DOHH2 (cell line): ENCODE data around the gene AFMID.

Experiments
- H3F3A ChIP-seq: fragments of 200-600 bp; sonication (generic), shearing (Covaris generic); 2 replicates; pipeline ENCODE4 v1.6.0; 2016; ENCODE audit warnings: antibody characterized with exemption, mild to moderate bottlenecking; ENCODE audit not compliant: control insufficient read depth, insufficient read depth
- H3K27ac ChIP-seq: fragments of 200-600 bp; sonication (generic); 2 replicates; pipeline ENCODE4 v1.5.1; 2014; ENCODE audit warnings: low read depth, mild to moderate bottlenecking, low read length, moderate library complexity
- H3K27me3 ChIP-seq: fragments of 200-600 bp; sonication (generic); 2 replicates; pipeline ENCODE4 v1.6.1; 2014; ENCODE audit warnings: mild to moderate bottlenecking, low read length, mixed read lengths; ENCODE audit not compliant: control insufficient read depth
- H3K36me3 ChIP-seq: fragments of 200-600 bp; sonication (generic); 2 replicates; pipeline ENCODE4 v1.6.1; 2014; ENCODE audit warnings: mild to moderate bottlenecking, low read length, moderate library complexity, mixed read lengths; ENCODE audit not compliant: control insufficient read depth
- H3K4me1 ChIP-seq: fragments of 200-600 bp; sonication (generic); 2 replicates; pipeline ENCODE4 v1.6.1; 2014; ENCODE audit warnings: mild to moderate bottlenecking, low read length, mixed read lengths; ENCODE audit not compliant: control insufficient read depth
- H3K4me2 ChIP-seq: fragments of 200-600 bp; sonication (generic); 2 replicates; pipeline ENCODE4 v1.6.0; 2014; ENCODE audit warnings: mild to moderate bottlenecking, low read length, moderate library complexity
- H3K4me3 ChIP-seq: fragments of 200-600 bp; sonication (generic); 2 replicates; pipeline ENCODE4 v1.5.1; 2014; ENCODE audit warnings: mild to moderate bottlenecking, low read length, mixed read lengths
- H3K79me2 ChIP-seq: fragments of 200-600 bp; sonication (generic); 2 replicates; pipeline ENCODE4 v1.6.1; 2014; ENCODE audit warnings: mild to moderate bottlenecking, low read length, mixed read lengths; ENCODE audit not compliant: control insufficient read depth
- H3K9me2 ChIP-seq: fragments of 200-600 bp; sonication (generic); replicated peaks from 2 replicates; pipeline ENCODE4 v1.6.1; 2014; ENCODE audit warnings: mild to moderate bottlenecking, low read length, mixed read lengths; ENCODE audit not compliant: control insufficient read depth
- H3K9me3 ChIP-seq: fragments of 200-600 bp; sonication (generic); 2 replicates; pipeline ENCODE4 v1.6.1; 2014; ENCODE audit warnings: antibody characterized with exemption, low read length, mixed read lengths; ENCODE audit not compliant: control insufficient read depth, insufficient read depth
- H4K20me1 ChIP-seq: fragments of 200-600 bp; sonication (generic); 2 replicates; pipeline ENCODE4 v1.6.0; 2014; ENCODE audit warnings: low read depth, mild to moderate bottlenecking, antibody characterized with exemption, low read length, moderate library complexity; ENCODE audit not compliant: control insufficient read depth, insufficient read depth
- EZH2phosphoT487 ChIP-seq: fragments of 200-600 bp; sonication (generic); IDR thresholded peaks from 2 replicates; pipeline ENCODE4 v1.6.1; 2017; ENCODE audit warnings: borderline replicate concordance, mild to moderate bottlenecking, antibody characterized with exemption, low read length, moderate library complexity, mixed read lengths
- TF ChIP-seq, protein P1 (sequence below): fragments of 200-600 bp; sonication (generic); IDR thresholded peaks from one replicate; pipeline ENCODE4 v1.5.1; 2014; ENCODE audit warnings: antibody characterized with exemption, mild to moderate bottlenecking, low read depth, low read length; ENCODE audit not compliant: poor library complexity, severe bottlenecking

The AFMID gene

DNA sequence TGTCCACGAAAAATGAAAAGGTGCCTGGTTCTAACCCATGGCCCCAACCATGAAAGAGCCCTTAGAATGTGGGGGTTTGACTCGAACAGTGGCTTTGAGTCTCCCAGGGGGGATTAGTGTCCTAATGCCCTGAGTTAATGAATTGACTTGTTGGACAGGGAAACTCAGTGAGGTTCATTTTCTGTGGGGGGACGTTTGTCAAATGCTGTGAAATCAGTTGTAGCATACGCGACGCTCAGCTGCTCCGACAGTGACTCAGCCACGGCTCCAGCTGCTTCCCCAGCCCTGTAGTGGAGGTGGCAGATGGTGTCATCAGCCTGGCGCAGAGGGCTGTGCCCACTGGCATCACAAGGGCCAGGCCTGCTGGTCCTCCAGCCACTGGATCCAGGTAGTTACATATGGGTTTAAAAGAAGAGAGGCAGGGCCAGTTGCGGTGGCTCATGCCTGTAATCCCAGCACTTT lies 40.3 kb downstream of the AFMID start:
- H4K20me1 ChIP-seq = no peaks in the 10 kb centered on the region
- H3K4me1 ChIP-seq = peaks cover 48% of the 10 kb centered on the region
- no peaks in the 10 kb centered on the region for H3K79me2 ChIP-seq
- no peak overlapping the region for H3K27ac ChIP-seq
- H3K9me3 ChIP-seq = no peaks in the 10 kb centered on the region
- H3K4me3 ChIP-seq = no peak overlapping the region
- peaks cover 28% of the 10 kb centered on the region for H3K36me3 ChIP-seq
- no peak for TF ChIP-seq EZH2phosphoT487
- TF ChIP-seq, protein P1, sequence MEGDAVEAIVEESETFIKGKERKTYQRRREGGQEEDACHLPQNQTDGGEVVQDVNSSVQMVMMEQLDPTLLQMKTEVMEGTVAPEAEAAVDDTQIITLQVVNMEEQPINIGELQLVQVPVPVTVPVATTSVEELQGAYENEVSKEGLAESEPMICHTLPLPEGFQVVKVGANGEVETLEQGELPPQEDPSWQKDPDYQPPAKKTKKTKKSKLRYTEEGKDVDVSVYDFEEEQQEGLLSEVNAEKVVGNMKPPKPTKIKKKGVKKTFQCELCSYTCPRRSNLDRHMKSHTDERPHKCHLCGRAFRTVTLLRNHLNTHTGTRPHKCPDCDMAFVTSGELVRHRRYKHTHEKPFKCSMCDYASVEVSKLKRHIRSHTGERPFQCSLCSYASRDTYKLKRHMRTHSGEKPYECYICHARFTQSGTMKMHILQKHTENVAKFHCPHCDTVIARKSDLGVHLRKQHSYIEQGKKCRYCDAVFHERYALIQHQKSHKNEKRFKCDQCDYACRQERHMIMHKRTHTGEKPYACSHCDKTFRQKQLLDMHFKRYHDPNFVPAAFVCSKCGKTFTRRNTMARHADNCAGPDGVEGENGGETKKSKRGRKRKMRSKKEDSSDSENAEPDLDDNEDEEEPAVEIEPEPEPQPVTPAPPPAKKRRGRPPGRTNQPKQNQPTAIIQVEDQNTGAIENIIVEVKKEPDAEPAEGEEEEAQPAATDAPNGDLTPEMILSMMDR = no peak
- H3K27me3 ChIP-seq = peaks cover 26% of the 10 kb centered on the region
- H3K9me2 ChIP-seq = no peaks in the 10 kb centered on the region
- H3F3A ChIP-seq = peaks cover 30% of the 10 kb centered on the region
- no peak overlapping the region for H3K4me2 ChIP-seq

DNA sequence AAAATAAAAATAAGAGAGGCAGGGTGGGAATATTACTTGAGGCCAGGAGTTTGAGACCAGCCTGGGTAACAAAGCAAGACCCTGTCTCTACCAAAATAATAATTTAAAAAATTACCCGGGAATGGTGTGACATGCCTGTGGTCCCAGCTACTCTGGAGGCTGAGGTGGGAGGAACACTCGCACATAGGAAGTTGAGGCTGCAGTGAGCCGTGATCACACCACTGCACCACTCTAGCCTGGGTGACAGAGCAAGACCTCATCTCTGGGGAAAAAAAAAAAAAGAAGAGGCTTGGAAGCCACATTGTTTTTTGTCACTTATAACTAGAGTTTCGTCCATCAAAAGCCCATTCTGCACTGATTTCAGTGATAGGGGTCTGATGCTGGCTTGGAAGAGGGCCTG lies 41.0 kb downstream of the AFMID start:
- H3K9me3 ChIP-seq = no peaks in the 10 kb centered on the region
- peaks cover 21% of the 10 kb centered on the region for H3K36me3 ChIP-seq
- H3K27me3 ChIP-seq = peaks cover 32% of the 10 kb centered on the region
- TF ChIP-seq, protein P1 = no peak
- TF ChIP-seq EZH2phosphoT487 = no peak
- H3K79me2 ChIP-seq = no peaks in the 10 kb centered on the region
- H3K9me2 ChIP-seq = no peaks in the 10 kb centered on the region
- H3K4me1 ChIP-seq = peaks cover 50% of the 10 kb centered on the region
- no peak overlapping the region for H3K4me3 ChIP-seq
- H3K27ac ChIP-seq = no peak overlapping the region
- no peak overlapping the region for H3K4me2 ChIP-seq
- no peaks in the 10 kb centered on the region for H4K20me1 ChIP-seq
- peaks cover 30% of the 10 kb centered on the region for H3F3A ChIP-seq

DNA sequence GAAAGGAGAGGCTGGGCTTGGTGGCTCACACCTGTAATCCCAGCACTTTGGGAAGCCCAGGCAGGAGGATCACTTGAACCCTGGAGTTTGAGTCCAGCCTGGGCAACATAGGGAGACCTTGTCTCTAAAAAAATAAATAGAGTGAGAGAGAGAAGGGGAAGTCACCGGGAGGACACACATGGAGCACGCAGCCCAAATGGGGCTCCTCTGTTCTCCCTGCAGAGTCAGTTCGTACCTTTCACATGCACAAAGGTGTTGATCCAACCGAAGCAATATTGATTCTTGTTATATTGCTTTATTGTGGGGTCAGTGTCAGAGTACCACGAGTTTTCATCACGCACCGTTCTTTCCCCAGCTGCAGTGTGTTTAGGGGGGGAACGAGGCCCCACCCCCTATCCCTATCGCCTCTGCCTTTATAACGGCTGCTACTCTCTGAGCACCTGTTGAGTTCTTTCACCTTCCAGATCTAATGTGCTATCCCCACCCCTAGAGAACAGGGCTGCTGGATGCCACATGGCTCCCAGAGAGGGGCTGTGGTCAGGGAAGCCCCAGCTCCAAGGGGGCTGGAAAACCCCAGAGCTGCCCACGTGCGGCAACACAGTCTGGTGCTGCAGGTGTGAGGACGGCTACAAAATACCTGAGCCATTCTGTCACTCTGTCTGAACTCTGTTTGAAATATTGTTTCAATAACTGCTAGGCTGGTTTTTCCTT lies 43.2 kb downstream of the AFMID start:
- Histone ChIP-seq H3K27me3 (peaks cover 32% of the 10 kb centered on the region), H3K9me2 (no peaks in the 10 kb centered on the region), H3K4me1 (peaks cover 50% of the 10 kb centered on the region), H3K36me3 (no peaks in the 10 kb centered on the region; the same call in 1 of the 2 replicates), H3K27ac (no peak overlapping the region), H3K4me2 (peak overlapping the region; percentile 53; the same call in 1 of the 2 replicates), H3F3A (peaks cover 18% of the 10 kb centered on the region), H3K4me3 (no peak overlapping the region), H3K9me3 (no peaks in the 10 kb centered on the region), H4K20me1 (no peaks in the 10 kb centered on the region), H3K79me2 (no peaks in the 10 kb centered on the region)
- no peak for TF ChIP-seq EZH2phosphoT487
- TF ChIP-seq, protein P1 = no peak
